ENCODE measurements around the gene FBXO28. TPM values are rescaled to one million over a fixed set of nuclear protein-coding genes. Genes with fewer than 3 reads are reported as not detected.

The FBXO28 gene
- total RNA-seq, 2 donors from 2014 or later, result 33.2 to 40.1 TPM

DNA sequence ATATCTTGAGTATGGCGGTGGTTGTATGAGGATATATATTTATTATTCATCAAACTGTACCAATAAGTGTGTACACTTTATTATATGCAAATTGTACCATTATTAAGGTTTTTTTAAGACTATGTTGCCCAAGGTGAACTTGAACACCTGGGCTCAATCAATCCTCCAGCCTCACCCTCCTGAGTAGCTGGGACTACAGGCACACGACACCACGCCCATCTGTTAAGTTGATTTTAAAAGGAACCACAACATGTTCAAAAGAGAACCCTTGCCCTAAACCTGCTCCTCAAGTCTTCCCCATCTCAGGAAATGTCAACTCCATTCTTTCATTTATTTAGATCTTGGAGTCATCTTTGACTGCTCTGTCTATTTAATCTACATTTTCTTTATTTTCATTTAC, 24.3 kb upstream of the FBXO28 start:
- H3K27ac Mint-ChIP-seq, result no peak overlapping the region
- no peak overlapping the region for H3K27ac ChIP-seq (ENCODE audit: low read depth, low read length)
- no peak overlapping the region for H3K9ac ChIP-seq (ENCODE audit: extremely low read depth, low read length, poor library complexity, severe bottlenecking)
- TF ChIP-seq, protein P1, sequence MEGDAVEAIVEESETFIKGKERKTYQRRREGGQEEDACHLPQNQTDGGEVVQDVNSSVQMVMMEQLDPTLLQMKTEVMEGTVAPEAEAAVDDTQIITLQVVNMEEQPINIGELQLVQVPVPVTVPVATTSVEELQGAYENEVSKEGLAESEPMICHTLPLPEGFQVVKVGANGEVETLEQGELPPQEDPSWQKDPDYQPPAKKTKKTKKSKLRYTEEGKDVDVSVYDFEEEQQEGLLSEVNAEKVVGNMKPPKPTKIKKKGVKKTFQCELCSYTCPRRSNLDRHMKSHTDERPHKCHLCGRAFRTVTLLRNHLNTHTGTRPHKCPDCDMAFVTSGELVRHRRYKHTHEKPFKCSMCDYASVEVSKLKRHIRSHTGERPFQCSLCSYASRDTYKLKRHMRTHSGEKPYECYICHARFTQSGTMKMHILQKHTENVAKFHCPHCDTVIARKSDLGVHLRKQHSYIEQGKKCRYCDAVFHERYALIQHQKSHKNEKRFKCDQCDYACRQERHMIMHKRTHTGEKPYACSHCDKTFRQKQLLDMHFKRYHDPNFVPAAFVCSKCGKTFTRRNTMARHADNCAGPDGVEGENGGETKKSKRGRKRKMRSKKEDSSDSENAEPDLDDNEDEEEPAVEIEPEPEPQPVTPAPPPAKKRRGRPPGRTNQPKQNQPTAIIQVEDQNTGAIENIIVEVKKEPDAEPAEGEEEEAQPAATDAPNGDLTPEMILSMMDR (conservative IDR thresholded peaks at IDR 0.05), result no peak
- H3K4me1 ChIP-seq (ENCODE audit: control insufficient read depth, insufficient read depth, low read length), result no peaks in the 10 kb centered on the region
- no peaks in the 10 kb centered on the region for H3K36me3 Mint-ChIP-seq (ENCODE audit: low read depth)
- no peaks in the 10 kb centered on the region for H3K27me3 Mint-ChIP-seq (ENCODE audit: insufficient read depth)
- H3K9me3 ChIP-seq (ENCODE audit: control insufficient read depth, low read length), result no peaks in the 10 kb centered on the region
- no peaks in the 10 kb centered on the region for H3K9me3 Mint-ChIP-seq
- H3K4me3 Mint-ChIP-seq, result no peak overlapping the region
- H3K27me3 ChIP-seq (ENCODE audit: control insufficient read depth, insufficient read depth, low read length, poor library complexity, severe bottlenecking), result no peaks in the 10 kb centered on the region
- no peaks in the 10 kb centered on the region for H3K4me1 Mint-ChIP-seq
- no peak for DNase-seq
- no peak overlapping the region for H3K4me3 ChIP-seq (ENCODE audit: low read length)
- no peaks in the 10 kb centered on the region for H3K36me3 ChIP-seq (ENCODE audit: control insufficient read depth, insufficient read depth, low read length)
- 87% methylated on average over 2 of the region's 3 CpGs for WGBS, 2 experiments (ENCODE audit: insufficient coverage in 1 of 2, insufficient read length in 1 of 2)

DNA sequence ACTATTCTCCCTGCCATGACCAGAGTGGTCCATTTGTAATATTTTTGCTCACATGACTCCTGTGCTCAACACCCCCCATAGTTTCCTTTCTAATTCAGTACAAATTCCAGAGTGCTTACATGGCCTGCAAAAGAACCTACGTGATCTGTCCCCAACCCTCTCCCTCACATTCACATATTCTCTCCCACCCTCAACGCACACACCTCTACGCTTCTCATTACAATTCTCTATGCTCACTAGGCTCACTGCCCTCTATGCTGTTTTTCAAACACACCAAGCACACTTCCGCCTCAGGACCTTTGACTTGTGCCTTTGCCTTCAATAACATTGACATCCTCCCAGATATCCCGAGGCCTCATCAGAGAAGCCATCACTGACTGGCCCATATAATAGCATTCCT, 23.8 kb upstream of the FBXO28 start:
- DNase-seq, result no peak
- Histone ChIP-seq H3K27ac (ENCODE audit: low read depth, low read length) (no peak overlapping the region), H3K4me3 (ENCODE audit: low read length) (no peak overlapping the region), H3K36me3 (ENCODE audit: control insufficient read depth, insufficient read depth, low read length) (no peaks in the 10 kb centered on the region), H3K4me1 (ENCODE audit: control insufficient read depth, insufficient read depth, low read length) (no peaks in the 10 kb centered on the region), H3K27me3 (ENCODE audit: control insufficient read depth, insufficient read depth, low read length, poor library complexity, severe bottlenecking) (no peaks in the 10 kb centered on the region), H3K9me3 (ENCODE audit: control insufficient read depth, low read length) (no peaks in the 10 kb centered on the region), H3K9ac (ENCODE audit: extremely low read depth, low read length, poor library complexity, severe bottlenecking) (no peak overlapping the region)
- H3K9me3 Mint-ChIP-seq, result no peaks in the 10 kb centered on the region
- H3K27me3 Mint-ChIP-seq (ENCODE audit: insufficient read depth), result no peaks in the 10 kb centered on the region
- 88 to 90% methylated on average over 5 of the region's 5 CpGs for WGBS, 2 experiments (ENCODE audit: insufficient coverage in 1 of 2, insufficient read length in 1 of 2)
- TF ChIP-seq, protein P1 (conservative IDR thresholded peaks at IDR 0.05), result no peak
- no peaks in the 10 kb centered on the region for H3K4me1 Mint-ChIP-seq
- H3K4me3 Mint-ChIP-seq, result no peak overlapping the region
- no peak overlapping the region for H3K27ac Mint-ChIP-seq
- H3K36me3 Mint-ChIP-seq (ENCODE audit: low read depth), result no peaks in the 10 kb centered on the region

DNA sequence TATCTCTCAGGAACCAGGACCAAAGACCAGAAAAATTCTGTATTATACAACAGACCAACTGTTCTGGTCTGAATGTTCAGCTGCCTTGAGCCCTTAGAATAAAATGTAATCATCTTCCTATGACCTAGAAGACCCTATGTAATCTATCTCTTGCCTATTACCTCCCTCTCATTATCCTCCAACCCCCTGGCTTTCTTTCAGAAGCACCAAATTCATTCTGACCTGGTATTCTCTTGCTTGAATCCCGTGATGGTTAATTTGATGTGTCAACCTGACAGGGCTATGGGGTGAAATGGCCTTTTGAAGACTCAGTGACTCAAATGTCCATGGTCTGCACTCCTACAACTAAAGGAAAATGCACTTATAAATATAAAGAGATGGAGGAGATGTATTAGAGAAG, 21.8 kb upstream of the FBXO28 start:
- DNase-seq, result no peak
- no peaks in the 10 kb centered on the region for H3K9me3 ChIP-seq (ENCODE audit: control insufficient read depth, low read length)
- no peak overlapping the region for H3K4me3 ChIP-seq (ENCODE audit: low read length)
- no peaks in the 10 kb centered on the region for H3K36me3 ChIP-seq (ENCODE audit: control insufficient read depth, insufficient read depth, low read length)
- 60 to 94% methylated on average over 1 of the region's 1 CpG for WGBS, 2 experiments (ENCODE audit: insufficient coverage in 1 of 2, insufficient read length in 1 of 2)
- Mint-ChIP-seq H3K27me3 (ENCODE audit: insufficient read depth) (no peaks in the 10 kb centered on the region), H3K4me1 (no peaks in the 10 kb centered on the region), H3K4me3 (no peak overlapping the region), H3K27ac (no peak overlapping the region), H3K9me3 (no peaks in the 10 kb centered on the region), H3K36me3 (ENCODE audit: low read depth) (no peaks in the 10 kb centered on the region)
- TF ChIP-seq, protein P1 (conservative IDR thresholded peaks at IDR 0.05), result no peak
- no peak overlapping the region for H3K9ac ChIP-seq (ENCODE audit: extremely low read depth, low read length, poor library complexity, severe bottlenecking)
- H3K27ac ChIP-seq (ENCODE audit: low read depth, low read length), result no peak overlapping the region
- no peaks in the 10 kb centered on the region for H3K4me1 ChIP-seq (ENCODE audit: control insufficient read depth, insufficient read depth, low read length)
- no peaks in the 10 kb centered on the region for H3K27me3 ChIP-seq (ENCODE audit: control insufficient read depth, insufficient read depth, low read length, poor library complexity, severe bottlenecking)
